GM23338 (cell line): ENCODE results near the gene CAMSAP2. TPM values are rescaled to one million over a fixed set of nuclear protein-coding genes. Genes with fewer than 3 reads are reported as not detected.

Source experiments
- ATAC-seq: fragments of 200-7000 bp; cut with Tn5 transposase; 3 replicates; pipeline ENCODE4 v1.9.1; 2020
- DNase-seq: peaks from one replicate; pipeline ENCODE4 v3.0.0-alpha.2; 2015; ENCODE audit warnings: low spot score
- H2AFZ ChIP-seq: fragments of 200-600 bp; sonication (generic); 2 replicates; pipeline ENCODE4 v1.8.0; 2016; ENCODE audit warnings: antibody characterized with exemption, mild to moderate bottlenecking, moderate library complexity
- H3F3A ChIP-seq: fragments of 200-600 bp; sonication (generic); replicated peaks from 2 replicates; pipeline ENCODE4 v1.8.0; 2017; ENCODE audit warnings: antibody characterized with exemption, mixed run types, low read depth
- H3K27ac ChIP-seq: fragments of 200-600 bp; sonication (generic); 2 replicates; pipeline ENCODE4 v1.6.1; 2016; ENCODE audit warnings: low read depth
- H3K27me3 ChIP-seq: fragments of 200-600 bp; sonication (generic); 2 replicates; pipeline ENCODE4 v1.8.0; 2016; ENCODE audit warnings: mild to moderate bottlenecking, mixed run types, moderate library complexity; ENCODE audit not compliant: insufficient read depth
- H3K36me3 ChIP-seq: fragments of 200-600 bp; sonication (generic); 2 replicates; pipeline ENCODE4 v1.8.0; 2016; ENCODE audit warnings: mild to moderate bottlenecking; ENCODE audit not compliant: insufficient read depth
- H3K4me1 ChIP-seq: fragments of 200-600 bp; sonication (generic); 2 replicates; pipeline ENCODE4 v1.8.0; 2016; ENCODE audit warnings: mild to moderate bottlenecking, moderate library complexity; ENCODE audit not compliant: insufficient read depth
- H3K4me2 ChIP-seq: fragments of 200-600 bp; sonication (generic); 2 replicates; pipeline ENCODE4 v1.7.1; 2017; ENCODE audit warnings: mixed run types
- H3K4me3 ChIP-seq: fragments of 200-600 bp; sonication (generic); 2 replicates; pipeline ENCODE4 v1.6.1; 2016; ENCODE audit warnings: mixed run types
- H3K79me2 ChIP-seq: fragments of 200-600 bp; sonication (generic); replicated peaks from 2 replicates; pipeline ENCODE4 v1.8.0; 2017; ENCODE audit warnings: mild to moderate bottlenecking; ENCODE audit not compliant: insufficient read depth
- H3K9me2 ChIP-seq: fragments of 200-600 bp; sonication (generic); 2 replicates; pipeline ENCODE4 v1.8.0; 2017; ENCODE audit not compliant: insufficient read depth
- H4K20me1 ChIP-seq: fragments of 200-600 bp; sonication (generic); replicated peaks from 2 replicates; pipeline ENCODE4 v1.8.0; 2017; ENCODE audit warnings: mild to moderate bottlenecking; ENCODE audit not compliant: insufficient read depth
- H3K27ac Mint-ChIP-seq: 2 replicates; pipeline ENCODE4 v1.8.0; 2020; ENCODE audit warnings: inconsistent platforms, mild to moderate bottlenecking, moderate library complexity, mixed read lengths
- H3K27me3 Mint-ChIP-seq: 3 replicates; pipeline ENCODE4 v1.8.0; 2022; ENCODE audit warnings: low read depth, mild to moderate bottlenecking, moderate library complexity, mixed read lengths, inconsistent platforms; ENCODE audit not compliant: insufficient read depth, poor library complexity
- H3K36me3 Mint-ChIP-seq: 3 replicates; pipeline ENCODE4 v1.8.0; 2021; ENCODE audit warnings: low read depth, mild to moderate bottlenecking, inconsistent platforms, moderate library complexity, mixed read lengths
- H3K4me1 Mint-ChIP-seq: 3 replicates; pipeline ENCODE4 v1.8.0; 2020; ENCODE audit warnings: mild to moderate bottlenecking, inconsistent platforms, mixed read lengths
- H3K4me3 Mint-ChIP-seq: 3 replicates; pipeline ENCODE4 v1.8.0; 2021; ENCODE audit warnings: moderate library complexity, mild to moderate bottlenecking, inconsistent platforms, mixed read lengths
- H3K9me3 Mint-ChIP-seq: 3 replicates; pipeline ENCODE4 v1.8.0; 2020; ENCODE audit warnings: moderate library complexity, mild to moderate bottlenecking, inconsistent platforms, mixed read lengths
- CREB1 ChIP-seq: fragments of 250-450 bp; sonication (Bioruptor Pico); IDR thresholded peaks from 2 replicates; pipeline ENCODE4 v1.5.0; 2020; ENCODE audit warnings: low read depth, mild to moderate bottlenecking, moderate library complexity
- CTCF ChIP-seq, 2 experiments: fragments of 200-600 bp in 1 of 2; sonication (generic) in 1 of 2; conservative IDR thresholded peaks; 2 replicates each; pipeline versions ENCODE4 v1.5.1 to v1.6.1; 2016 to 2017; ENCODE audit warnings: antibody characterized with exemption in 2 of 2, low read depth in 2 of 2, mild to moderate bottlenecking in 2 of 2, moderate library complexity in 1 of 2
- ETS1 ChIP-seq: IDR thresholded peaks from 2 replicates; pipeline ENCODE4 v1.6.1; 2016; ENCODE audit warnings: antibody characterized with exemption
- EZH2 ChIP-seq: fragments of 200-600 bp; sonication (generic); IDR thresholded peaks from one replicate; pipeline ENCODE4 v1.8.0; 2017; ENCODE audit warnings: antibody characterized with exemption, mild to moderate bottlenecking, low read depth; ENCODE audit not compliant: unreplicated experiment
- EZH2phosphoT487 ChIP-seq: fragments of 200-600 bp; sonication (generic); IDR thresholded peaks from one replicate; pipeline ENCODE4 v1.8.1; 2018; ENCODE audit warnings: antibody characterized with exemption; ENCODE audit not compliant: unreplicated experiment
- JUNB ChIP-seq: IDR thresholded peaks from one replicate; pipeline ENCODE4 v1.6.1; 2016; ENCODE audit warnings: antibody characterized with exemption; ENCODE audit not compliant: unreplicated experiment
- NANOG ChIP-seq: IDR thresholded peaks from 2 replicates; pipeline ENCODE4 v1.6.1; 2016; ENCODE audit warnings: antibody characterized with exemption, borderline replicate concordance
- POLR2AphosphoS5 ChIP-seq: IDR thresholded peaks from 2 replicates; pipeline ENCODE4 v1.6.1; 2016; ENCODE audit warnings: antibody characterized with exemption, low read depth
- REST ChIP-seq: IDR thresholded peaks from one replicate; pipeline ENCODE4 v1.6.1; 2018; ENCODE audit warnings: antibody characterized with exemption; ENCODE audit not compliant: unreplicated experiment
- STAT1 ChIP-seq: IDR thresholded peaks from one replicate; pipeline ENCODE4 v1.6.1; 2016; ENCODE audit warnings: antibody characterized with exemption; ENCODE audit not compliant: unreplicated experiment
- ZNF114 ChIP-seq: fragments of 250-450 bp; sonication (Bioruptor Pico); IDR thresholded peaks from 2 replicates; pipeline ENCODE4 v1.5.0; 2020; ENCODE audit warnings: mild to moderate bottlenecking, moderate library complexity
- ZNF331 ChIP-seq: fragments of 250-450 bp; sonication (Bioruptor Pico); IDR thresholded peaks from 2 replicates; pipeline ENCODE4 v1.5.0; 2020; ENCODE audit warnings: low read depth, mild to moderate bottlenecking, moderate library complexity
- ZNF462 ChIP-seq: fragments of 250-450 bp; sonication (Bioruptor Pico); IDR thresholded peaks from 2 replicates; pipeline ENCODE4 v1.5.0; 2020; ENCODE audit warnings: mild to moderate bottlenecking, moderate library complexity
- polyA plus RNA-seq: library from polyadenylated mRNA; unstranded; fragments of >200 nt; fragmentation: Nextera tagmentation; extraction: Ambion mirVana; gene quantifications from 2 replicates; pipeline ENCODE4 v1.2.1, GENCODE V29; 2016
- total RNA-seq: library from RNA; depleted of rRNA; stranded (reverse); fragments of >200 nt; shearing (Covaris generic); gene quantifications from 2 replicates; pipeline ENCODE4 v1.2.3, GENCODE V29; 2014

Gene CAMSAP2
- total and polyA plus RNA-seq, 2 experiments from 2014 or later = 9.1 to 21.3 TPM

GRCh38 chr1:200753650-200754198, 15.0 kb downstream of the CAMSAP2 start:
- Histone ChIP-seq H3K27ac (no peak overlapping the region), H3K4me3 (no peak overlapping the region), H3K9me2 (no peaks in the 10 kb centered on the region), H3K36me3 (no peaks in the 10 kb centered on the region), H2AFZ (no peak overlapping the region), H3K4me2 (no peak overlapping the region), H4K20me1 (peaks cover 2% of the 10 kb centered on the region), H3K4me1 (no peaks in the 10 kb centered on the region), H3K27me3 (no peaks in the 10 kb centered on the region), H3K79me2 (peaks cover 65% of the 10 kb centered on the region), H3F3A (no peaks in the 10 kb centered on the region)
- no peak for TF ChIP-seq ZNF331 (CRISPR knock-in tag)
- TF ChIP-seq POLR2AphosphoS5 = no peak
- no peak for TF ChIP-seq STAT1
- TF ChIP-seq CREB1 (CRISPR knock-in tag) = no peak
- no peak for TF ChIP-seq EZH2
- TF ChIP-seq REST = no peak
- no peak for TF ChIP-seq NANOG
- no peak for TF ChIP-seq EZH2phosphoT487
- TF ChIP-seq CTCF (conservative IDR thresholded peaks at IDR 0.05; ENCODE audit: low read depth in 2 of 2) = no peak
- TF ChIP-seq ETS1 = no peak
- TF ChIP-seq ZNF462 (CRISPR knock-in tag) = no peak
- no peak for TF ChIP-seq JUNB
- no peak for TF ChIP-seq ZNF114 (CRISPR knock-in tag)
- no peaks in the 10 kb centered on the region for H3K27me3 Mint-ChIP-seq
- DNase-seq = no peak
- no peaks in the 10 kb centered on the region for H3K9me3 Mint-ChIP-seq
- peaks cover 4% of the 10 kb centered on the region; the same call in 1 of the 3 replicates for H3K36me3 Mint-ChIP-seq
- no peak overlapping the region for H3K27ac Mint-ChIP-seq
- H3K4me1 Mint-ChIP-seq = peaks cover 2% of the 10 kb centered on the region; the same call in 2 of the 3 replicates
- H3K4me3 Mint-ChIP-seq = no peak overlapping the region
- ATAC-seq = no peak
